Loucy (cell line): Measurements from ENCODE around the gene SH3BP5.

Source experiments
- CTCF ChIP-seq: fragments of 200-600 bp; sonication (generic); conservative IDR thresholded peaks from 2 replicates; pipeline ENCODE4 v1.5.1; 2014; ENCODE audit warnings: mild to moderate bottlenecking, antibody characterized with exemption, low read length
- EZH2phosphoT487 ChIP-seq: fragments of 200-600 bp; IDR thresholded peaks from 2 replicates; pipeline ENCODE4 v1.6.1; 2018; ENCODE audit warnings: antibody characterized with exemption, mild to moderate bottlenecking, moderate library complexity, borderline replicate concordance

DNA sequence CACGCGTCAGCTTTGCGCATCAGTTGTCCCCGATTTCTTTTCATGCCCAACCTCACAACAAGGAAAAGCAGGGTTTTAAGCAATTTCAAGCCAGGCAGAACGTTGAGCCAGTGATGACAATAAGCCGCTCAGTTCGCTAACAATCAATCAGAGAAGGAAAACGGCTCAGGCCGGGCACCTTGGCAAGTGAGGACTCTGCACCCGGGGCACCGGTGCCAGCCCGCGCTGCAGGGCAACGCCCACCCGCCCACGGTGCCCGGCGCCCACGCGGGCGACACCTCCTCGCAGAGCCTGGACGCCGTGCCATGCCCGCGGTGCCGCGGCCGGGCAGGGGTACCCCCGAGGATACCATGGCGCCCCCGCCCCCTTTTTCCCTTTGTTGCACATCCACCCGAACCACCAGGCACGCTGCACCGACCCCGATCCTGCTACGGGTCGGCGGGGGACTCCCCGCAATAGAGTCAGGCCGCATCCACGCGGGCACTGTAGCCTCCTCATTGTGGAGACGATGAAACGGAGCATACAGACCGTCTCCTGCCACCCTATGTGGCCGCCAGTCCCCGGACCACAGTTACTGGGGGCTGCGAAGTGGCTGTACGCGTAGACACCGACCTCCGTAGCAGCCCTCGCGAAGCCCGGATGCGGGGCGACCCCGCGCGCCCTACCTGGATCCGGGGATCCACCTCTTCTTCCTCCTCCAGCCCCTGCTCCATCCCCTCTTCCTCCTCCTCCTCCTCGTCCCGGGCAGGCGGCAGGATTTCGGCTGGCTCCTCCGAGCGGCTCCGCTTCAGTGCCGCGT lies 581 bp downstream of the SH3BP5 start:
- TF ChIP-seq CTCF (no peak), EZH2phosphoT487 (no peak)
